K562 (cell line): ENCODE results near the gene AGBL1.

ENCODE experiments used
- ARNT ChIP-seq, 2 experiments: fragments of 450-650 bp; IDR thresholded peaks; 2 replicates each; pipeline ENCODE4 v1.6.1; 2016; ENCODE audit warnings: mild to moderate bottlenecking in 1 of 2
- CHCHD3 ChIP-seq: fragments of 250-450 bp; sonication (Bioruptor Pico); IDR thresholded peaks from 2 replicates; pipeline ENCODE4 v2.1.2; 2022; ENCODE audit warnings: mild to moderate bottlenecking
- EZH2 ChIP-seq: IDR thresholded peaks from 2 replicates; pipeline ENCODE4 v1.6.1; 2012; ENCODE audit warnings: low read depth, mild to moderate bottlenecking, inconsistent platforms, low read length, borderline replicate concordance
- SMAD3 ChIP-seq: fragments of 450-650 bp; formaldehyde crosslinking; conservative IDR thresholded peaks from 2 replicates; pipeline ENCODE4 v1.4.0; 2020; ENCODE audit warnings: mild to moderate bottlenecking
- ZNF146 ChIP-seq: IDR thresholded peaks from one replicate; pipeline ENCODE4 v1.6.1; 2018; ENCODE audit warnings: missing compliant biosample characterization; ENCODE audit not compliant: unreplicated experiment

DNA sequence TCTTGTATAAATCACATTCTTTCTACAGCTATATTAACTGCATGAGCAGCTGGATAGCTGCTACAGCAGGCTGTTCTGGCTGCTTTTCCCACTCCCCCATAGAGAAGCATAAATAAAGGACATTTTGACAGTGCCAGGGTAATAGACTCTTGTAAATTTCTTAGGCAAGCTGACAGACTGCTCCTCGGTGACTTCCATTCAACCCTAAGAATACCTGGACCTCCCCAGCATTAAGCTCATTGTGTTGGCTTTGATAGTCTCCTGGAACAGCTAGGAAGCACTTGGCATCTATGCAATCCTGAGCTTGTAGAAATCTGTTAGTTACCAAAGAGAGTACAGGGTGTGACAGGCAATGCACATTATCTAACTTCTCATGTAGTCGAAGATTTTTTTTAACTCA is 475.4 kb downstream of the AGBL1 start:
- TF ChIP-seq SMAD3 (CRISPR knock-in tag) (no peak), ARNT (IDR thresholded peaks at IDR 0.05) (no peak), ZNF146 (CRISPR knock-in tag) (no peak), CHCHD3 (no peak), EZH2 (no peak)
